GM15510 (cell line): Measurements from ENCODE around the gene POU2F3.

Source experiments
- POLR2A ChIP-seq: IDR thresholded peaks from 3 replicates; pipeline ENCODE4 v1.6.1; 2011; ENCODE audit warnings: borderline replicate concordance; ENCODE audit not compliant: insufficient read length; ENCODE audit errors: extremely low read depth

Gene POU2F3

GRCh38 chr11:120245434-120245833, 5.5 kb downstream of the POU2F3 start:
- TF ChIP-seq POLR2A: no peak

- TF ChIP-seq POLR2A: no peak
Measured at GRCh38 chr11:120248551-120249278, 8.8 kb downstream of the POU2F3 start.

- TF ChIP-seq POLR2A: no peak
Measured at GRCh38 chr11:120249279-120250262, 9.6 kb downstream of the POU2F3 start.

GRCh38 chr11:120254788-120255518, 15.0 kb downstream of the POU2F3 start:
- no peak for TF ChIP-seq POLR2A

- TF ChIP-seq POLR2A: no peak
Measured at GRCh38 chr11:120255519-120255866, 15.6 kb downstream of the POU2F3 start.

GRCh38 chr11:120256178-120256577, 16.2 kb downstream of the POU2F3 start:
- TF ChIP-seq POLR2A: no peak

GRCh38 chr11:120256779-120257178, 16.8 kb downstream of the POU2F3 start:
- no peak for TF ChIP-seq POLR2A

GRCh38 chr11:120257346-120257745, 17.4 kb downstream of the POU2F3 start:
- no peak for TF ChIP-seq POLR2A

- no peak for TF ChIP-seq POLR2A
Measured at GRCh38 chr11:120258661-120259060, 18.7 kb downstream of the POU2F3 start.

- no peak for TF ChIP-seq POLR2A
Measured at GRCh38 chr11:120259241-120259640, 19.3 kb downstream of the POU2F3 start.

- TF ChIP-seq POLR2A: no peak
Measured at GRCh38 chr11:120259988-120260565, 20.1 kb downstream of the POU2F3 start.

- no peak for TF ChIP-seq POLR2A
Measured at GRCh38 chr11:120260616-120261015, 20.7 kb downstream of the POU2F3 start.

- TF ChIP-seq POLR2A: no peak
Measured at GRCh38 chr11:120261321-120261720, 21.4 kb downstream of the POU2F3 start.

GRCh38 chr11:120261931-120262330, 22.0 kb downstream of the POU2F3 start:
- TF ChIP-seq POLR2A: no peak

GRCh38 chr11:120267319-120267718, 27.4 kb downstream of the POU2F3 start:
- TF ChIP-seq POLR2A: no peak

- no peak for TF ChIP-seq POLR2A
Measured at GRCh38 chr11:120268686-120269085, 28.7 kb downstream of the POU2F3 start.

GRCh38 chr11:120270386-120270785, 30.4 kb downstream of the POU2F3 start:
- no peak for TF ChIP-seq POLR2A
